Activated CD8-positive, alpha-beta memory T cell treated with anti-CD3 and anti-CD28 coated beads, Interleukin-2, amount 50 U/mL, for 1 hour (primary cell): ENCODE measurements around the gene ACE.

Source experiments
- DNase-seq: peaks from one replicate; pipeline ENCODE4 v3.0.0-alpha.2; 2020; ENCODE audit errors: extremely low read depth

Gene ACE

DNA sequence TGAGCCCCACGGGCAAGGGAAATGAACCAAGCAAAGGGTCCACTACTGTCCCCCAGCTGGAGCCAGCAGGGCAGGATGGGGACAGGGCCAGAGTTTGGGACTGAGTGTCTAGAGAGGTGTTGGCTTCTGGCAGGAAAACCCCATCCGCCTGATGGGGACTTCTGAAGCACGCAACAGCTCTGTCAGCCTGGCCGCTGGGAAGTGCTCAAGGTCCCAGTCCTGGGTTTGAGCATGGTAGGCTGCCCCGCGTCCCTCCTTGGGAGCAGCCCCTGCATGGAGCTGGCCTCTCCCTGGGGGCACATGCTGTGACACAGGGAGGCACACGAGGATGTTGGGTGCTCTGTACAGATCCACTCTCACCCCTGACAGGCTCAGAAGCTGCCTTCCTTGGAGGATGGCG is 14.6 kb downstream of the ACE start:
- no peak for DNase-seq

DNA sequence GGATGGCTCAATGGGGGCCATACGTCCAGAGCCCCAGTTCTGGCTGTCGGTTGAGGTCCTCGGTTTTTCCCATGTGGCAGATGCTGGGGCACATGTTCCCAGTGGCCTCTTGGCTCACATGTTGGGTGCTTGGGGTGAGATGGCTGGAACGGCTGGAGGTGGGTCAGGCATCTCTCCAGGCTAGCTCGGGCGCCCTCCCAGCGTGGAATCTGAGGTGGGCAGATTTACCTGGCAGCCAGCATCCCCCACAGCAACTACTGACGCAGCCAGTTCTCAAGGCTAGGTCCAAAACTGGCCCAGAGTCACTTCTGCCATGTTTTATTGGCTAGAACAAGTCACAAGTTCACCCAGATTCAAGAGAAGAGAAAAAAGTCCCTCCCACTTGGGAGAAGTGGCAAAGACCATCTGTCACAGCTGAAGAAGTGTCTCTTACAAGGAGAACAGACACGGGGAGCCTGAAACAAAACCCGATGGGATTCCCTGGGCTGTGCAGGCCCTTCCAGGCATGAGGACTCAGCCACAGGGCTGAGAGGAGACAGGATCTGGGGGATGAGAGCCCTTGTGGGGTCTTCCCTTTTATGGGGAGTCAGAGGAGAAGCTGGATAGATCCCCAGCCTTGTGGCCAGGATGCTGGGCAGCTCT is 15.2 kb downstream of the ACE start:
- no peak for DNase-seq

DNA sequence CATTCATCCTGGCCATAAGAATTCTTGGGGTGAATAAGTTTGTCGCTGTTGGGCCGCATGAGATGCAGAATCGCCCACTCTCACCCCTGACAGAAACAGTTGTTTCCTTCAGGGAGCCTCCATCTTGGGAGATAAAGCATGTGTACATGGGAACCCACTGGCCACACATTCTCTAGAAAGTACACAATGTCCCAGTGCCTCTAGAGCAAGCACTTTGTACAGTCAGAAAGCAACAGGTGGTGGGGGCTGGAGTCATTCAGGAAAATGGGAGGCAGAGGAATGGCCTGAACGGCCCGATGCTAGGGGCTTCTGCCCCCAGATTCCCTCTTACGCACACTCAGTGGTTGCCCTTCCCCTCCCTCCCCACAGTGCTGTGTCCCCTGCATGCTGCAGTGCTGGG is 16.1 kb downstream of the ACE start:
- no peak for DNase-seq

- DNase-seq: no peak
These were observed 16.6 kb downstream of the ACE start for GRCh38 chr17:63493411-63493810.

- no peak for DNase-seq
These were observed 17.6 kb downstream of the ACE start for GRCh38 chr17:63494300-63494928.

- no peak for DNase-seq
These were observed 18.6 kb downstream of the ACE start for GRCh38 chr17:63495491-63495890.

- no peak for DNase-seq
These were observed 19.3 kb downstream of the ACE start for GRCh38 chr17:63496177-63496576.

GRCh38 chr17:63496663-63497400 is 20.0 kb downstream of the ACE start:
- no peak for DNase-seq

GRCh38 chr17:63497708-63498483 is 21.0 kb downstream of the ACE start:
- DNase-seq: no peak

DNA sequence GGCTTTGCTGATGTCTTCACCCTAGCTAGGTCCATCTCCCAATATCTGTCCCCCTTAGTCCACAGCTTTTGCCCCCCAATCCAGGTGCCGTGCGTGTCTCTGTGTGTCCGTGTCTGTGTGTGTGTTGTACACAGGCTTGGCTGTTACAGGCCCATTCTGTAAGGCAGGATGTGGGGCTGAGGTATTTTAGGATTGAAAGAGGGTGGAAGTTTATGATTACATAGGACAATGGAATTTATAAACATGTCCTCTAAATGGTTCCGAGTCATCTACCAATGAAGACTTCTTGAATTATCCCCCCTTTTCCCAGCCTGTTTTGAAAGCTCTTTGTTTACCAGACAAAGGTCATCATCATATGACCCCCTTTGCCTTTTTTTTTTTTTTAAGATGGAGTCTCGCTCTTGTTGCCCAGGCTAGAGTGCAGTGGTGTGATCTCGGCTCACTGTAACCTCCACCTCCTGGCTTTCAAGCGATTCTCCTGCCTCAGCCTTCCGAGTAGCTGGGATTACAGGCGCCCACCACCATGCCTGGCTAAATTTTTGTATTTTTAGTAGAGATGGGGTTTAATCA is 21.9 kb downstream of the ACE start:
- no peak for DNase-seq

- no peak for DNase-seq
These were observed 23.9 kb downstream of the ACE start for GRCh38 chr17:63500543-63501390.

DNA sequence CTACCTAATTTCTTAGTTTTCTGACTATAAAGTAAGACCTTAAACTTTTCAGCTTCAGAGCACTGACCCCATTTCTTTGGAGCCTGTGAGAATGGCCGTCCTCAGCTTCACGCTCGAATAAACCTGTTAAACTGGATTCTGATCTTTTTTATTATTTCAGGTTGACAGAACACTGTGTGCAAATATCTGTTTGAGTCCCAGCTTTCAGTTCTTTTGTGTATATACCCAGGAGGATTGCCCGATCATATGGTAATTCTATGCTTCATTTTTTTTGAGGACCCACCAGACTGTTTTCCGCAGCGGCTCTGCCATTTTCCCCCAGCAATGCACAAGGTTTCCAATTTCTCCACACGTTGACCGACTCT is 26.5 kb downstream of the ACE start:
- DNase-seq: no peak

DNA sequence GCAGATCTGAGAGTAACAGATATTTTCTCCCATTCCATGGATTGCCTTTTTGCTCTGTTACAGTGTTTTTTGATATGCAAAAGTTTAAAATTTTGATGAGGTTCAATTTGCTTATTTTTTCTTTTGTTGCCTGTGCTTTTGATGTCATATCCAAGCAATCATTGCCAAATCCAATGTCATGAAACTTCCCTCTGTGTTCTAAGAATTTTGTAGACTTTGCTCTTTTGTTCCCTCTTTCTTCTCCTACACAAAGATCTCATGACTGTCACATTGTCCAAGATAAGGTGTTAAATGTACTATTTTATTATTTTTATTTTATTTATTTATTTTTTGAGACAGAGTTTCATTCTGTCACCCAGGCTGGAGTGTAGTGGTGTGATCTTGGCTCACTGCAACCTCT is 27.4 kb downstream of the ACE start:
- DNase-seq: no peak

DNA sequence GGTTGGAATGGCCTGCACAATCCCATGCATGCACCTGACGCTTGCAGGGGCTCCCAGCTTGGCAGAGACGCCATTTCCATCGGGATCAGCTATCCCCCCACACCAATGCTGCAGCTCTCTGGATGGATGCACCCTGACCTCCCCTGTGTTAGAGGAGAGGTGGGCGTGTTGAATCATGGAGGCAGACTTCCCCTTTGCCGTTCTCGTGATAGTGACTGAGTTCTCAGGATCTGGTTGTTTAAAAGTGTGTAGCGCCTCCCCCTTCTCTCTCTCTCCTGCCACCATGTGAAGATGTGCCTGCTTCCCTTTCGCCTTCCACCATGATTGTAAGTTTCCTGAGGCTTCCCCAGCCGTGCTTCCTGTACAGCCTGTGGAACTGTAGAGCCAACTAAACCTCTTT is 28.5 kb downstream of the ACE start:
- no peak for DNase-seq

GRCh38 chr17:63506627-63507026 is 29.8 kb downstream of the ACE start:
- no peak for DNase-seq

GRCh38 chr17:63511331-63511730 is 34.5 kb downstream of the ACE start:
- no peak for DNase-seq

- DNase-seq: no peak
These were observed 35.5 kb downstream of the ACE start for GRCh38 chr17:63512388-63512787.

- no peak for DNase-seq
These were observed 36.2 kb downstream of the ACE start for GRCh38 chr17:63512896-63513644.

DNA sequence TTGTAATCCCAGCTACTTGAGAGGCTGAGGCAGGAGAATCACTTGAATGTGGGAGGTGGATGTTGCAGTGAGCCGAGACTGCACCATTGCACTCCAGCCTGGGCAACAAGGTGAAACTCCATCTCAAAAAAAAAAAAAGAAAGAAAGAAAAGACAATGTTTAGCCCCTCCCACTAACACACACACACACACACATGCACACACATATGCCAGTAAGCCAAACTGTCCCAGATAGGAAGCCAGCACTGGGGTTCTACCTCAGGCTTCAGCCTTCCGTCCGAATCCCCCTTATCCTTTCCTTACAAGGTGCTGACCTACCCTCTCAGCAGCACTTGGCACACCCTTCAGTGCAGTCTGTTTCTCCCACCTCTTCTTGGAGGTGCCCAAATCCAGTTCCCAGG is 37.6 kb downstream of the ACE start:
- no peak for DNase-seq

- DNase-seq: no peak
These were observed 38.1 kb downstream of the ACE start for GRCh38 chr17:63514974-63515373.

DNA sequence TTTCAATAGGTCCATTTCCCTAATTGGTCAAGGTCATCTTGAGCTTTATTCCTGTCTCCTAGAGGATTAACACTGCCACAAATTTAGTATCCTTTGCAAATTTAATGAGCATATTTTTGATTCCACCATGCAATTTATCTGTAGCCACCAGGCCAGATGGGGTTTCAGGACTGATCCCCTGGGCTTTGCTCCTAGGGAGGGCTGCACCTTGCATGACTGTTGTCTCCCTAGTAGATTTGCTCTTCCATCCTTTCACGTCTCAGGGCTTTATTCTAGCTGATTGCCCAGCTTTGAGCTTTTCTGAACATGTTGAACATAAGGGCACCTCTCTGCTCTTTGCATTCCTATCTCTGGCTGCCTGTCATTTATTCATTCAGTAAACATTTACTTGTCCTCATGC is 38.6 kb downstream of the ACE start:
- DNase-seq: no peak
